8988T (cell line): ENCODE results near the gene SGMS2.

Source experiments
- DNase-seq: peaks from one replicate; pipeline ENCODE4 v3.0.0; 2011

SGMS2 gene

DNA sequence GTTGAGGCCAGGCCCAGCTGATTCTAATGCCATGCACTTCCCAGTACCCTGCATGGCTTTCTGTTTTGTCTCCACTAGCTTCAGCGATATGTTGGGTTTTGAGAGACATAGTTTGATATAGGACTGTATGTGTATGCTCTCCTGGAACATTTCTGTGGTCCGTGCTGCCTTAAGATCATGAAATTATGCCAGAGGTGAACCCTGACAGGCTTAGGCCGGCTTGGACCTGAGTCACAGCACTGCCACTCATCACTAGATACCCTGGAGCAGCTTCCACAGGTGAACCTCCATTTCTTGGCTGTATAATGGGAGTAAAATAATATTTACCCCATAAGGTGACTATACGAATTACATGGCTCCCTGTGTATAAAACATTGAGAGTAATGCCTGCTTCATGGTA, 6.4 kb downstream of the SGMS2 start:
- DNase-seq: no peak

DNA sequence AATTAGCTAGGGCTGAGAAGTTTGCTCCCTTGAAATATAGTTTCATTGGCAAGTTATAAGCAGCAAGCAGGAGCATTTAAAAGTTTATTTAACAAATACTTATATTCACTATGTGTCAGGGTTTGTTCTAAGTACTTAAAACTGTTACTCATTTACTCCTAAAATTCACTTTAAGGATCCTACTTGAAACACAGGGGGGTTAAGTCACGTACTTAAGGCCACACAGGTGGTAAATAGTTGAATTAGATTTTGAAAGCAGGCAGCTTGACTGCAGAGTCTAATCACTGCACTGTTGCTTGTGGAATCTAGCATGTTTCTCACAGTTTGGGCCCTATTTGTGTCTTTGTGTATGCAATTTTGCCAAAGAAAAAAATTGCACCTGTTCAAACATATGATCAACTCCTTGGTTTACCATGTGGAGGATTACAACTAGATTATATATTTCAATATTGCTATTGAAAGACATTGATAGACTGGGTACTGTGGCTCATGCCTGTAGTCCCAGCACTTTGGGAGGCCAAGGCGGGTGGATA, 7.6 kb downstream of the SGMS2 start:
- DNase-seq: no peak

DNA sequence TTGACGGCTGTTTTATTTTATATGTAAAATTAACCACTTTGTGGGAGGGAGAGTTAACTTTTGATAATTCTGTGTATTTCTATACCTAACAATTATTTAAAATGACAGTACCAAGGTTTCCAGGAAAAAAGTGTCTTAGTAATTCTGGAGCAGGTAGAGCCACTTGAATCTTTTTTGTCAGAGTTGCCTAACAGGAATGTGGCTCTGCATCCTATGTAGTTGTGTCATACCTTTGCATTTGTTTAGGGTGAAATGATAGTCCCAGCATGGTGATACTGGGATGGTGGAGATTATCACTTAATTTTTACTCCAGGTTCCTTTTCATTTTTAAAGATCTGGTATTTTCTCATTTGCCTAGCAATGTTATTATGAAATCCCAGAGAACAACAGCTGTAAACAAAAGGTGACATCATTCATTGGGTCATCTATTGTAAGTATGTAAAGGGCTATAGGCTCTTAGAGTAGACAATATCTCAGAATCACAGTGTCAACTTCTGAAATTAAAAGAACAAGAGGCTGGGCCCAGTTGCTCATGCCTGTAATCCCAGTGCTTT, 9.6 kb downstream of the SGMS2 start:
- no peak for DNase-seq

DNA sequence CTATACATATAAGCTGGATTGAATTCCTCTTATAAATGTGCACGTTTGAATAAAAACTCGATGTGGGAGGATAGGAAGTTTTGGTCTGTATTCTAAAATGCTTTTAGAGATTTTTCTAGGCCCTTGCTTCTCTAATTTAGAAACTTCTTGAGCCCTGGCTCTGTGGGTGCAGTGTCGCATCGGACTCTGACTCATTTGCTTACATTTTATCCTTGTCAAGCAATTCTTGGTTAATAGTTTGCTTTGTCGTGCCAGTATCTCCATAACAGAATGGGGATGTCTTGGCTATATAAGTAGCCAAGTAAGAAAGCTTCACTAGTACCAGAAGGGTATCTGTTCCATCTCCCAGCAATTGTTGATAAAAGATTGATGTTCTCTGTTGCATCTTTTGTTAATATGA, 10.7 kb downstream of the SGMS2 start:
- no peak for DNase-seq

DNA sequence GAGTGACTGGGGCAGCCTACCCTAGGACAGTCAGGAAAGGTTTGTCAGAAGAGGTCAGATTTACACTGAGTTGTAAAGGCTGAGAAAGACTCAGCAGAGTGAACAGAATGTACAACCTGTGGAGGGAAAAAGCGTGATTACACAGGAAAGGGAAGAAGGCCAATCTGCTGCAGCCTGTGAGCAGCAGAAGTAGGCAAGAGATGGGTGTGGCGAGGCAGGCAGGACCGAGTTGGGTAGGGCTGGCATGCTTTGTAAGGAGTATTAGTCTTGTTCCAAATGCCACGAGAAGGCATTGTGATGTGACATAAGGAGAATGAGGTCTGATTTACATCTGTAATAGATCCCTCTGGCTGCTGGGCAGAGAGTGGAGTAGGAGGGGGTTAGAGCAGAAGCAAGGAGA, 12.6 kb downstream of the SGMS2 start:
- no peak for DNase-seq

DNA sequence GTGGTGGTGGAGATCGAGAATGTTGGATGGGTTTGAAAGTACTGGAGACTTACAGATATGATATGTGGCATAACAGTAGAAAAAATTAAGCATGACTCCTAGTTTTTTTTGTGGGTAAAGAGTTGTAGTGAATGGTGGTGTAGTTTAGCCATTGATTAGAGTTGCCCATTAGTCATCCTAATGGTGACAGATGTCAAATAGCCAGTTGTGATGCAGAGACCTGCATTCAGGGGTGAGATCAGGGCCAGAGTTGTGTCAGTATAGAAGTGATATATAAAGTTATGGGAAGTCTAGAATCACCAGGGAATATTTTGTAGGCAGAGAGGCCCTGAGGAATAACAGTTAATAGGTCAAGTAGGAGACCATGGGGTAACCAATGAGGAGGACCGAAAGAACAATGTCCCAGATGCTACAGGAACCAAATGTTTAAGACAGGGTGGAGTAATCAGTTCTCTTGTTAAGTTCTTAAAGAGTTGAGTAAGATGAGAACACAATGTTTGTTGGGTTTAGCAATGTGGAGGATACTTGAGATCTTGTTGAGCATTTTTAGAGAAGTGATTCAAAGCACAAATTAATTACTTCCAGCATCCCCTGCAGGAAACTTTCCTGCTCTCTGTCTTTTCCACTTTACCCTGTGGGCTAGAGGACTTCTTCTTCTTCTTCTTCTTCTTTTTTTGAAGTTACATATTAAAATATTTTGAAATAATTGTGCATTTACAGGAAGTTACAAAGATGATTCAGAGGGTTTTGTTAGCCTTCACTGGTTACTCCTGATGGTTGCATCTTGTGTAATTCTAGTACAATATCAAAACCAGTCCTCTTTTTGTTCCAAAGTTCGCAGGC, 13.3 kb downstream of the SGMS2 start:
- no peak for DNase-seq

DNA sequence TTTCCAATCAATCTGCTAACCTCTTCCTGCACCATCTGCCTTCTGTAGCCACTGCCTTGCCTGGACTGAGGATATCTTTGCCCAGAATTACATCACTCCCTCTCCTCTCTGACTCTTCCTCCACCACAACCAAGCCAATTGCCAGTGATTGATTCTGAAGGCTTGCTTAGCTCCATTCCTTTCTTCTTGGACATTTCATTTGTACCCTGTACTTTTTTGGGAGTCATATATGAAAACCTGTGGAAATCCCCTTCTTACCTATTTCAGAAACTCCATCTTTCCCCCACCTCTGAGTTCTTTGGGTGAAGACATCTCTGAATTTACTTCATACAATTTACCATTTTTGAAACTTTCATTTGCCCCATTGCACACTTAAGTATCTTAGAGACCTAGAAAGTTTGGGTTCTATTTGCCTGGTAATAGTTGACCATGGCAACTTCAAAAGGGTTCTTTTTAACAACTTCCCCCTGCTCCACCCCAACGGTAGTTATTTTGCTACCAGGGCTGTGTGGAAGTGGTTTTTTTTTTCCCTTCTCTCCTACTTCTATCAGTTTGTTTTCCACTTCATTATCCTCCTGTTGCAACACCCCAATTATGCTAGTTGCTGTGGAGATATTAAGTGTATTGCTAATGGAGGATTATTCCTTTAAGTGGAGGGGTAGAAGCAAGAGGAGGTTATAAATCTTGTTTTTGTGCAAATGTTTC, 14.3 kb downstream of the SGMS2 start:
- no peak for DNase-seq

DNA sequence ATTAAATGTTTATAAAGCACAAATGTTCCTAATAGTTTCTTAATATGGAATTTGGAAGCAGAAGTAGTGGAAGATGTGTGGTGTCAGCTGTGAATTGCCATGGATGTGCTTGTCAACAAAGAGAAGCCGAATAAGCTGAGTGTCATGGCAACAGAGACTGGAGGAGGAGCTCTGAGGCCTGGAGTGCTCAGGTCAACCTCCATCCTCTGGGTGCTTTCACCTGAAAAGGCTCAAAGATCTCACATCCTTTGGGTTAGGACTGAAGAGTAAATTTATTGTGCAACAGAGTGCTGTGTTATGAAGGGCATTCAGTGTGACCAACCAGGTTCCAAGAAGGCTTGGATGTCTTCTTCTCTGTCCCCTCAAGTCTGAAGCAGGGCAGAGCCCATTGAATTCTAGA, 18.7 kb downstream of the SGMS2 start:
- DNase-seq: no peak

DNA sequence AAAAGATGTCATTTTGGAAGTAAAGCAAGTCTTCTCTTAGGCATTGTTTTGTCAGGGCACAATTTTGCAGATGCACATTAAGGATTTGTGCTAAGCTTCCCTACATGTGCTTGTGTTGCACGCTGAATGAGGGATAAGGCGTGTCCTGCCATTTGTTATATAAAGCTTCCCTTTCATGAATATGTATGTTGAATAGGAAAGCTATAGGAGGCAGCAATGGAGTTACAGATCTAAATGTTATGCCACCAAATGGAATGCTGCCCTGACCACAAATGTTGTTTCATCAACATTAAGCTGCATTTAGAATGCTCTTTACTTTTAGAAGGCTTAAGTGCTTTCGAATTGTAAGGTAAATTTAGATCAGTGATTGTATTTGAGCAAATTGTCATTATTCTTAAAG, 20.9 kb downstream of the SGMS2 start:
- DNase-seq: no peak

DNA sequence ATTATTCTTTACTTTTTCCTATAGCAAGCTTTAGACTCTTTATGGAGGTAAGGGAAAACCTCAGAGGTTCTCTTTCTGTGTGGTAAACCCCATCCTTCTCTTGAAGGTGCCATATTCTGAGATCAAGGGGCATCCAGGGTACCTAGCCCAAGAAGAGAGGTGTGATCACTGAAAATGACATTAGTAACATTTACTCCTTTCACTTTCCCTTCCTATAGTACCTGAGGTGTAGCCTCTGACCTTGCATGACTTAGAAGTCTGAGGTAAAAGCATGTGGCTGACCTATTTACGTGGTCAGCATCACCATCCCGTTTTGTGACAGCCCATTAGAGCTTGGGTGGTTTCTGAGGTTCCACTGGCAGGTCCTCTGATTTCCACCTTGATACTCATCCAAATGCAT, 25.7 kb downstream of the SGMS2 start:
- DNase-seq: no peak

DNA sequence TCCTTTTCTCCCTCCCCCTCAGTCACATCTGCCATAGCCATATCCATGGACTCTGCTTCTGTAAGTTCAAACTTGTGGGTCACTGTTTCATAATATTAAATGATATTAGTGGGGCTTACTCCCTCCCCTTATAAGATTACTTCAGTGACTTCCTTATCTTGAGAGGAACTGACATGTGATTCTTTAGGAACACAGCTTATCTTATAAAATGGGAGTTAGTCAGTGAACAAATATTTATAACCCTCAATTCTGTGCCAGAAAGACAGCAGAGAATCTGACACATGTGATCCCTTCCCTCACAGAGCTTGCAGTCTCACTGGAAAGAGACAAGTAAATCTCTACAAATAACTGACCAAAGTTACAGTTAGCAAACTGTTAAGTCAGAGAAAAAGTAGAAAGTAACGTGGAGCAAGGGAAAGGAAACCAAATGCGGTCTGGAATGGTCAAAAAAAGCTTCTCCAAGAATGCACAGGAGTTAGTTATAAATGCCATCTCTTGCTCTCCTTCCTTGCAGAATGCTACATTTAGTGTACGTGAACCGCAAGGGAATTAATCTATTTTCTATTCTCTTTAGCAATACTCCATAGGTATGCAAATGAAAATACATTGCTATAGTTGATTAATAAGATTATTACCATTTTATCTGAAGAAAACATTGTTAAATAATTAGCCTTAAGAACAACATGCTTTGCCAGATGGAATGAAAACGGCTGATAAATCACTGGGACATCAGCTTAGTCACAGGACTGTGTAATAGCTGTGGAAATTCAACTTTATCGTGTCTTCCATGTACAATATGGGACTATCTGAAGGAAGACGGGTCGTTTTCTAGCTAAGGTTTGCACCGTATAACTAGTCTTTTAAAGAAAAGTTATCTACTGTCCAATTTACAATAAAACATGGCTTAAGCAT, 29.0 kb downstream of the SGMS2 start:
- DNase-seq: no peak

DNA sequence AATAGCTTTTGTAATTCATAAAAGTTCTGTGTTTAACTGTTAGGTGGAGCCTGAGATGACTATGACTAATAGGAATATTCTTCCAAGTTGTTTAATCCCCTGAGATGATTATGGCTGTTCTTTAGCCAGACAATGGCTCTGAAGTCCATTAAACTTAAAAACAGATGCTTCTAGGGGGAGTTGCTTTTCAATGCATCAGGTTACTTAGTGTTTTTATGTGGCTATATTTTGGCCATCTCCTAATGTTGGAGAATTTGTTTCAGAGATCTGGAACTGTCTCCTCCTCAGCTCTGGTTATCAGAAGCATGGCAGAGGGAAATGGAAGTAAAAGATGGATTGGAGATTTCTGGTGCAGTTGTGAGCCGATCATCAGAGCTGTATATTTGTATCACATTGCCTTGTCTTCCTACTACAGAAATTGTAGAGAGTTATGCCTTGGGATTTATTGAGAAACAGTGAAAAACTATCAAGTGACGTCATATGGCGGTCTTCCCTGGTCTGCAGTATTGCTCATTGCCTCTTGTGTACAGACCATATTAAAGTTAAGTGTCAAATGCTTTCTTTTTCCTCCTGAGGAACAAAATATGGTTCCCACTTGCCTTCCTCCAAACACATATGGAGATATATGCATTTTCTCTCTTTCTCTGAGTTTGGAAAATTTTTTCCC, 29.8 kb downstream of the SGMS2 start:
- DNase-seq: no peak

DNA sequence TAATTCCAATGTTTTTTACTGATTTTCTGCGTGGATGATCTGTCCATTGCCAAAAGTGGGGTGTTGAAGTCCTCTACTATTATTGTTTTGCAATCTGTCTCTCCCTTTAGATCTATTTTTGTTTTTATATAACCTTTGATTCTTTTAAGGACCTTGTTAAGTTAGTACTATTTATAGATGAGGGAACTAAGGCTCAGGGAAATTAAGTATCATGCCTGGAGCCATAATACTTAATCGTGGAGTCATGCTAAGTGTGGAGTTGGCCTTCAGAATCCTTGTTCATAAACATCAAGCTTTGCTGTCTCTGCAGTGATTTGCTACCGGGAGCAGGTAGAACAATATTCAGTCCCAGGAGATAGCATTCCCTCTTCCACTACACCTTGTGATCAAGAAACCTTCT, 31.0 kb downstream of the SGMS2 start:
- DNase-seq: no peak

DNA sequence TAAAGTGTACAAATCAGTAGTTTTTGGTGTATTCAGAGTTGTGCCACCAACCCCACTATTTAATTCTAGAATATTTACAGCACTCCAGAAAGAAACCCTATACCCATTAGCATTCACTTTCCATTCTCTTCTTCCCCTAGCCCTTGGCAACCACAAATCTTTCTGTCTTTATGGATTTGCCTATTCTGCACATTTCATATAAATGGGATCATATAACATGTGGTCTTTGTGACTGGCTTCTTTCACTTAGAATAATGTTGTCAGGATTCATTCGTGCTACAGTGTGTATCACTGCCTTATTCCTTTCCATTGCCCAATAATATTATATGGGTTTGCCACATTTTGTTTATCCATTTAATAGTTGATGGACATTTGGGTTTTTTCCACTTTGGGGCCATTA, 32.2 kb downstream of the SGMS2 start:
- no peak for DNase-seq

DNA sequence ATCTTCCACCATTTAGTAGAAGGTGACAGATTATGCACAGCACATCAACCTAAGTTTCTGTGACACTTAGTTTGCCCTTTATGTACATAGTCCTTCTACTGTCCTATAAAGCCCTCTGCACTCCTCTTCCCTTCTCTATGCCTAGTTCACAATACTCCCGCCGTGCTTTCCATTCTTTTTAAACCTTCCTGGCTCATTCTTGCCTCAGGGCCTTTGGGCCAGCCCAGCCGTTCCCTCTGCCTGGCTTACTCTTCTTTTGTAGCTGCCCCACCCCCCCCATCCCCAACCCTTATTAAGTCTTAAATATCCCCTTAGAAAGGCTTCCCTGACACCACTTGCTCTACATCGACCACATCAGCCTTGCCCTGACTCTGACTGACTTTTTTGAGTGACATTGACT, 33.0 kb downstream of the SGMS2 start:
- no peak for DNase-seq

DNA sequence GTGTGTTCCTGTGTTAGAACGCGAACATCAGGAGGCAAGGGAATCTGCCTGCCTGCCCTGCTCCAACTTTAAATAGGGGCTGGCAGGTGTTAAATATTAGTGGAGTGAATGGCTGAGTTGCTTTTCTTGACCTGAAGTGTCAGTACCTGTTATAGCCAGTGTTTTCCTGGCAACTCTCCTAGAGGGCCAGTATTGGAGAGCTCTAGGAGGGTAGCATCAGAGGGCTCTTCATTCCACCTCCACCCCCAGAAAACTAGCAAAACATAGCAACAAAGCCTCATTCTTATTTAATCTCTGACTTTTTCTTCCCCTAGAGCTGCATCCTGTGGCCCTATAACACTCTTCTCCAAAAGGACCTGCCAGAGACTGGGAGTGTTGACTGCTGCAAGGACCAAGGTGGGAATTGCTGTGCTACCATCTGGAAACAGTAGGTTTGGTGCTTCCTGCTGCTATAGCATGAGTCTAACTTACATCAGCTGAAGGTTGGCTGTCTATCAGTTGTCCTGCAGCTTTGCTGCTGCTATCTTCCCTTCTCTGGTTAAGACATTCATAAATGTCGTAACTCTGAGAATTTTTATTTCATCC, 33.5 kb downstream of the SGMS2 start:
- DNase-seq: no peak

DNA sequence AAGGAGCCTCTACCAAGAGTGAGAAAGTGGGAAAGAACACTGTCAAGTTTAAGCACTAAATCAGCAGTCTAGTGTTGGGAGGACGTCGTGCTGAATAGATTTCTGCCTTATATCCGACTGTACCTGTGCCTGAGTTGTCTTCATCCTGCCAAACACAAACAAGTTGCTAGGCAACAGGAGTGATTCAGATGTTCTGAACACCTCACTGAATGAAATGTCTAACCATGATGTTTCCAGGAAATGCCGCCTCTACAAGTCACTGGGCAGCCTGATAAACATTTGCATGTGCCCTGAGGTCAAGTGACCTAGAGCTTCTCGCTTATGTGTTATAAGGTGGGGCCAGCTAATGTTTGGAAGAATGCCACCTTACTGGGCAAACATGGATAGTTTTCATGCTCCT, 37.9 kb downstream of the SGMS2 start:
- no peak for DNase-seq

DNA sequence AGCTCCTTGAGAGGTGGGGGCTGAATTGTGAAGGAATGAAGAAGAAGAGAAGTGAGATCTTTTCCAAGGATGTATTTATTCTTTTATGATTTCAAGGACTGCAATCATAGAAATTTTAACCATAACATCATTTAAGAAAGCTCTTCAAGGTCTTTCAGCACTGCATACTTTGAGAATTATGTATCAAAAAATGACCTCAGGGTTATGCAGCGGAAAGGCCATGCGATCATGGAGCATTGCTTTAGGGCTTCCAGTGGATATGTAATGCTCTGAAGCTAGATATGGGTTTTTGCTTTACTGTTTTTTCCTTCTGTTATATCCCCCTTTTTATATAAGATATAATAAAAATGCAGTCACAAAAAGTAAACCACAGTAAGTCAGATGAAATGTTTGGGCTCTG, 38.7 kb downstream of the SGMS2 start:
- no peak for DNase-seq

DNA sequence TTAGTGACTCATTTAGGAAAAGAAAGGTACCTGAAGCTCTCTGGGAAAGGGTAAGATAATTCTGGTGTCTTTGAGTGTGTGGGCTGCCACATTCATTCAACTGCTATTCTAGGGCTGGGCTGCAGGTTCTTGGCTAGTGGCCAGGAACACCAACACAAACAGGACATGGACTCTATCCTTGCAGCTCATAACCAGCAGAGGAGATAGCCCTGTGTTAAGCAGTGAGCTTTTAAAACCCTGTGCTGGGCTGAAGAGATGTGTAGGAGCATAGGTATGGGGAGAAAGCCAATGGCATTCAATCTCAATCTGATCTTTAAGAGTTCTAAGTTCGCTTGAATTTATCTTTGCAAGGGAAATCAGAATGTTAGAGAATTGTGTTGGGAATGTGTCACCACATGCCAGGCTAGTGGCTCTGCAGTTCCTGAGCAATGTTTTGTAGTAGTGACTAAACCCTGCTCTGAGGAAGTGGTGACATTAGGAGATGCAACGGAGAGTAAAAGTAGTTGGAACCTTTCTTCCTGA, 39.2 kb downstream of the SGMS2 start:
- DNase-seq: no peak

DNA sequence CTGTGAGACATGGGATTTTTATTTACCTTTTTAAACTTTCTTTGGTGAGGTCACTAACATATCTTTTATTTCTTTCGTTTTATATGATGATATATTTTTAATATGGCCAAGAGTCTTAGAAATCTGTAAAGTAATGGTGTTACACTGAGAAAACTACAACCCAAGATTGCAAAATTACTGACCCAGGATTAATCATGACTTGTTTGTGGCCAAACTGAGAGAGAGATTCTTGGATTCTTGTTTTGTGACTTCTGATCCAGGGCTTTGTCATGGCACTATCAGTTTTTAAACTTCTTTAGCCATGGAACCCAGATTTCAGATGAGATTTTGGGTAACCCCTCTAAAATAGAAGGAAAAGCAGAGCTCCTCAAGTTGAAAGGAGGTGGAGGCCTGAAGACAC, 42.0 kb downstream of the SGMS2 start:
- DNase-seq: no peak

DNA sequence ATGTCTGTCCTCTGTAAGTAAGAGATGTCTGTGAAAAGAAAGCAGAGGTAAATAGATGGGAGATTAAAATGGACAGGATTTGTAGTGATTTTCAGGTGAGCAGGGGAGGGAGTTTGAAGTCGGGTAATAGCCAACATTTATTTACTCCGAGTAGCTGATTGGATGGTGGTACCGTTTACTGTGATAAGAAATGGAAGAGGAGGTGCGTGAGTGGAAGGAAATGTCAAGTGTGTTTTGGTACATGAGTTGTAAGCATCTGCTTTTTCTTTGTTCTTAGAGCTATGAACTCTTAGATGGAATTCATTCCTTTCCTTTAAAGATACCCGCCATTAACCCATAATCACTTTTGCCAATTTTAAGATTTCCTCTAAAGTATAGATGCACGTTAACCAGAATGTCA, 45.5 kb downstream of the SGMS2 start:
- no peak for DNase-seq
